Endodermal cell (in vitro differentiated cells): ENCODE data around the gene C10orf53. TPM values are rescaled to one million over a fixed set of nuclear protein-coding genes. Genes with fewer than 3 reads are reported as not detected.

Source experiments
- DNase-seq: peaks from one replicate; pipeline ENCODE4 v3.0.0-alpha.2; 2017
- H3K27ac ChIP-seq: 2 replicates; pipeline ENCODE4 v1.5.1; 2013; ENCODE audit warnings: mild to moderate bottlenecking, low read depth, low read length, moderate library complexity
- H3K27me3 ChIP-seq: 2 replicates; pipeline ENCODE4 v1.6.1; 2013; ENCODE audit warnings: mild to moderate bottlenecking, low read length, moderate library complexity; ENCODE audit not compliant: insufficient read depth, control insufficient read depth, poor library complexity, severe bottlenecking
- H3K36me3 ChIP-seq: 2 replicates; pipeline ENCODE4 v1.7.0; 2013; ENCODE audit warnings: mild to moderate bottlenecking, low read length, moderate library complexity; ENCODE audit not compliant: control insufficient read depth, insufficient read depth
- H3K4me1 ChIP-seq: one replicate; pipeline ENCODE4 v1.7.0; 2013; ENCODE audit warnings: low read length; ENCODE audit not compliant: control insufficient read depth, insufficient read depth
- H3K4me3 ChIP-seq: 2 replicates; pipeline ENCODE4 v1.5.1; 2013; ENCODE audit warnings: mild to moderate bottlenecking, low read length, moderate library complexity
- H3K9ac ChIP-seq: 2 replicates; pipeline ENCODE4 v1.6.1; 2013; ENCODE audit warnings: mild to moderate bottlenecking, low read length, moderate library complexity; ENCODE audit not compliant: poor library complexity, severe bottlenecking; ENCODE audit errors: extremely low read depth
- H3K9me3 ChIP-seq: 2 replicates; pipeline ENCODE4 v1.6.1; 2013; ENCODE audit warnings: mild to moderate bottlenecking, low read length, moderate library complexity; ENCODE audit not compliant: control insufficient read depth
- H3K27ac Mint-ChIP-seq: 2 replicates; pipeline ENCODE4 v1.8.0; 2020; ENCODE audit warnings: mixed read lengths
- H3K27me3 Mint-ChIP-seq: 2 replicates; pipeline ENCODE4 v1.8.0; 2021; ENCODE audit warnings: mild to moderate bottlenecking, mixed read lengths; ENCODE audit not compliant: insufficient read depth
- H3K36me3 Mint-ChIP-seq: 2 replicates; pipeline ENCODE4 v1.8.0; 2020; ENCODE audit warnings: low read depth, mixed read lengths
- H3K4me1 Mint-ChIP-seq: 2 replicates; pipeline ENCODE4 v1.8.0; 2020; ENCODE audit warnings: mixed read lengths
- H3K4me3 Mint-ChIP-seq: 2 replicates; pipeline ENCODE4 v1.8.0; 2020; ENCODE audit warnings: mild to moderate bottlenecking, moderate library complexity, mixed read lengths
- H3K9me3 Mint-ChIP-seq: 2 replicates; pipeline ENCODE4 v1.8.0; 2020; ENCODE audit warnings: mild to moderate bottlenecking, mixed read lengths
- WGBS, 2 experiments: methylation state at CpG; one replicate each; pipeline versions ENCODE4 v1.1.5 to v1.1.7; 2013; ENCODE audit warnings: missing lambda C conversion rate in 2 of 2, mixed read lengths in 1 of 2; ENCODE audit not compliant: insufficient coverage in 1 of 2, insufficient read length in 1 of 2; 5-methylcytosine and 5-hydroxymethylcytosine counted together
- total RNA-seq, 2 donors: library from RNA; stranded (reverse); fragmentation: NEBNext Ultra II Directional in 1 of 2; extraction: Animal tissue kit (Norgen Biotek cat#: 25700) in 1 of 2; gene quantifications; 2 replicates in 1 of 2; 3 replicates in 1 of 2; pipeline ENCODE4 v1.2.1, GENCODE V29; 2021
- TF ChIP-seq, protein P1 (sequence below): fragments of 200-600 bp; sonication (generic); conservative IDR thresholded peaks from 2 replicates; pipeline ENCODE4 v1.5.0; 2021; ENCODE audit warnings: antibody characterized with exemption, mild to moderate bottlenecking

C10orf53 gene
- total RNA-seq, 2 donors from 2014 or later: not detected

DNA sequence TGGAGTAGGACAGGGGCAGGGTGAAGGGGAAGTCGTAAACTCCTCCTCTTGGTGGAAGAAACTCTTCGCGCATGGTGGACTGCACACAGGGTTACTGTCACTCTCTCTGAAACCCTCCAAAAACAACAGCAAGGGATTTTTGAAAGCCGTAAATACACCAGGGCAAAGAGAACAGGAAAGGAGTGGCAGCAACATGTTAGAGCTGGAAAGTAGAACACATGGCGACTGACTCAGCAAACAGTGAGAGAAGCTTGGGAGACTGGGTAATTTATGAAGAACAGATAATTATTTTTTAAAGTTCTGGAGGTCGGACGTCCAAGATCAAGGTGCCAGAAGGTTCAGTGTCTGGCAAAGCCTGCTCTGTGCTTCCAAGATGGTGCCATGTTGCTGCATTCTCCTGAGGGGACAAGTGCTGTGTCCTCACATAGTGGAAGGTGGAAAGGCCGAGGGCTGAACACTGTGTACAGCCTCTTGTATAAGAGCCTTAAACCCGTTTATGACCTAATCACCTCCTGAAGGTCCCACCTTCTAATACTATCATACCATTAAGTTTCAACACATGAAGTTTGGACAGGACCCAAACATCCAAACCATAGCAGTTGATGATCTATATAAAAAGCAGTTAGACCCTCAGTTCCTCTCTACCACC, 22.5 kb upstream of the C10orf53 start:
- no peak overlapping the region for H3K4me3 ChIP-seq
- no peaks in the 10 kb centered on the region for H3K36me3 Mint-ChIP-seq
- H3K4me1 ChIP-seq: no peaks in the 10 kb centered on the region
- no peak overlapping the region for H3K4me3 Mint-ChIP-seq
- H3K27me3 ChIP-seq: no peaks in the 10 kb centered on the region
- H3K27ac Mint-ChIP-seq: no peak overlapping the region
- no peak for DNase-seq
- 88 to 98% methylated on average over 9 of the region's 9 CpGs for WGBS, 2 experiments
- H3K4me1 Mint-ChIP-seq: peaks cover 10% of the 10 kb centered on the region
- H3K27ac ChIP-seq: no peak overlapping the region
- peaks cover 16% of the 10 kb centered on the region for H3K9me3 Mint-ChIP-seq
- no peaks in the 10 kb centered on the region for H3K36me3 ChIP-seq
- H3K9me3 ChIP-seq: no peaks in the 10 kb centered on the region
- TF ChIP-seq, protein P1, sequence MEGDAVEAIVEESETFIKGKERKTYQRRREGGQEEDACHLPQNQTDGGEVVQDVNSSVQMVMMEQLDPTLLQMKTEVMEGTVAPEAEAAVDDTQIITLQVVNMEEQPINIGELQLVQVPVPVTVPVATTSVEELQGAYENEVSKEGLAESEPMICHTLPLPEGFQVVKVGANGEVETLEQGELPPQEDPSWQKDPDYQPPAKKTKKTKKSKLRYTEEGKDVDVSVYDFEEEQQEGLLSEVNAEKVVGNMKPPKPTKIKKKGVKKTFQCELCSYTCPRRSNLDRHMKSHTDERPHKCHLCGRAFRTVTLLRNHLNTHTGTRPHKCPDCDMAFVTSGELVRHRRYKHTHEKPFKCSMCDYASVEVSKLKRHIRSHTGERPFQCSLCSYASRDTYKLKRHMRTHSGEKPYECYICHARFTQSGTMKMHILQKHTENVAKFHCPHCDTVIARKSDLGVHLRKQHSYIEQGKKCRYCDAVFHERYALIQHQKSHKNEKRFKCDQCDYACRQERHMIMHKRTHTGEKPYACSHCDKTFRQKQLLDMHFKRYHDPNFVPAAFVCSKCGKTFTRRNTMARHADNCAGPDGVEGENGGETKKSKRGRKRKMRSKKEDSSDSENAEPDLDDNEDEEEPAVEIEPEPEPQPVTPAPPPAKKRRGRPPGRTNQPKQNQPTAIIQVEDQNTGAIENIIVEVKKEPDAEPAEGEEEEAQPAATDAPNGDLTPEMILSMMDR: no peak
- no peak overlapping the region for H3K9ac ChIP-seq
- H3K27me3 Mint-ChIP-seq: peaks cover 40% of the 10 kb centered on the region

DNA sequence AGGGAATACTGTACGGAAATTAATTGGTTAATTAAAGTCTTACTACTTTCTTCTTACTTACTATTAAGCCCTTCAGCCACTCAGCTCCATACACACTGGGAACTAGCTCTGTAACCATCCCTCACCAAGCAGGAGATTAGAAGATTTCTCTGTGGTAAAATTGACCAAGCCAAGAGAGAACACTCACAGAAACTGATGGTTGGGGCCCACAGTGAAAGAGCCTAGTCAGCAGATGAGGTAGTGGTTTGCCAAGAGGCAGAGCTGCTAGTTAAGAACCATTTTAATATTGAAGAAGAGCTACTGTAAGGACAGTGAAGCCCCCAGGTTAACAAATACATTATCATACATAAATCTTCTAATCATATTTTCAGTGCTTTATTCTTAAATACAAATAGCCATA, 21.8 kb upstream of the C10orf53 start:
- 86% methylated on average over 1 of the region's 1 CpG; no CpG with 5 or more reads in 1 of the 2 experiments for WGBS, 2 experiments
- Mint-ChIP-seq H3K4me1 (peaks cover 7% of the 10 kb centered on the region), H3K9me3 (peaks cover 16% of the 10 kb centered on the region), H3K27ac (no peak overlapping the region), H3K4me3 (no peak overlapping the region), H3K36me3 (no peaks in the 10 kb centered on the region), H3K27me3 (peaks cover 44% of the 10 kb centered on the region)
- H3K9ac ChIP-seq: no peak overlapping the region
- no peak overlapping the region for H3K27ac ChIP-seq
- TF ChIP-seq, protein P1: no peak
- H3K4me3 ChIP-seq: no peak overlapping the region
- H3K9me3 ChIP-seq: no peaks in the 10 kb centered on the region
- no peaks in the 10 kb centered on the region for H3K36me3 ChIP-seq
- no peaks in the 10 kb centered on the region for H3K27me3 ChIP-seq
- DNase-seq: no peak
- no peaks in the 10 kb centered on the region for H3K4me1 ChIP-seq

DNA sequence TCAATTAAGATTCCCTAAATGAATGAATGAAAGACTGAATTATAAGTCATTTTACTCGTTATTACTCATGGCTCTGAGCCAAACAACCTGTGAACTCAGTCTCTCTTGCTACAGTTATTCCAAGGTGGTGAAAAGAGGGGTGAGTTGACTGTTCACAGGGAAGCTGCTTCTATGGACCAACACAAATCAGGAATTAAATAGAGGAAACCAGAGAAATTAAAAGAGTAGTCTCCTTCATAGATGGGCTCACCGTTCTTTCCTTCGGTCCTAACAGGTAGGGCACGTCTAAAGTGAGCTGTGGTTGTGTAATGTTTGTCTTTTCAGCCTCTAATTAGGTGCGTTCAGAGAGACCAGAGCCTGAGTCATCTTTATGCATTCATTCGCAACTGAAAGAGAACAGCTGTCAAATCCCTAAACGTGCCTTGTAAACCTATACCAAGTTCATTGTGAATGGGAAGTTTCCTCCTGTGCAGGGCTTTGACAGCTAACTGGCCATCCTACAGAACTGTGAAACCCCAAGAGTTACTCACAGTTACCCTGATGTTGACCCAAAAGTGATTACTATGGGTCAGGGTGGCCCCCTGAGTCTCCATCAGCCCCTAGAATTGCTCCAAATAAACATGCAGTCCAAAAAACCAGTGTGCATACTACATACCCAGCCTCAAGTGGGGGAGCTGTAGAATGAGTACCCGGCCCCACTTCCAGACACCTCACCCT, 18.2 kb upstream of the C10orf53 start:
- H3K36me3 ChIP-seq: no peaks in the 10 kb centered on the region
- H3K27ac Mint-ChIP-seq: no peak overlapping the region
- no peak overlapping the region for H3K4me3 ChIP-seq
- no peaks in the 10 kb centered on the region for H3K4me1 Mint-ChIP-seq
- TF ChIP-seq, protein P1: no peak
- DNase-seq: peak; percentile 38
- H3K4me3 Mint-ChIP-seq: no peak overlapping the region
- H3K9ac ChIP-seq: no peak overlapping the region
- 37 to 46% methylated on average over 5 to 8 of the region's 8 CpGs for WGBS, 2 experiments
- peaks cover 46% of the 10 kb centered on the region for H3K27me3 Mint-ChIP-seq
- no peaks in the 10 kb centered on the region for H3K9me3 ChIP-seq
- no peak overlapping the region for H3K27ac ChIP-seq
- H3K36me3 Mint-ChIP-seq: no peaks in the 10 kb centered on the region
- H3K4me1 ChIP-seq: no peaks in the 10 kb centered on the region
- H3K27me3 ChIP-seq: no peaks in the 10 kb centered on the region
- peaks cover 16% of the 10 kb centered on the region for H3K9me3 Mint-ChIP-seq
